Measurements from ENCODE around the gene GTSF1L.

- no peak for TF ChIP-seq CTCF (IDR thresholded peaks at IDR 0.05)
- TF ChIP-seq POLR2A (IDR thresholded peaks at IDR 0.05), result no peak
Measured at GRCh38 chr20:43731469-43731868, 4.7 kb upstream of the GTSF1L start.

Measured in heart left ventricle (tissue), 13 donors.